ENCODE data around the gene XIRP2.
"Not testable (repeated sequence)": the region's sequence is repeated elsewhere in the genome, so short reads cannot be mapped to it uniquely, and the experiment has no call there.

XIRP2 gene

DNA sequence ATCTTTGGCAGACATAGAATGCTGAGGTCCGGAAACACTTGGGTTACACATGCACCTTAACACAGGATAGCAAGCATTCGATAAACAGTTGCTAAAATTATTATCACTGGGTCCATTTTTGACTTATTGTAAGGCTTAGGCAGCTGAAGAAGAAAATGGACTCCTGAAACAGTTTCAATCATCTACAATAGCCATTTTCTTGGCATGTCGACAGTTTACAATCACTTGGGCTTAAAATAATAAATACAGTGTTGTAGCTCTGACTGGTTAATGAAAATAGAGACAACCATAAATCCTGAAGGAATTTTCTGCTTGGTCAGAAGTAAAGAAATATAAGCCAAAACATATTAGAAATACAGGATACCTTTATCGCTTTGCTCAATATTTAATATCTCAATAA, 169.2 kb downstream of the XIRP2 start:
- no peak for DNase-seq

GRCh38 chr2:167059173-167059572, 170.9 kb downstream of the XIRP2 start:
- DNase-seq, result no peak

GRCh38 chr2:167069855-167070254, 181.6 kb downstream of the XIRP2 start:
- DNase-seq, result no peak

- not testable (repeated sequence) for DNase-seq
These were observed 187.4 kb downstream of the XIRP2 start for GRCh38 chr2:167075708-167076107.

- DNase-seq, result not testable (repeated sequence)
These were observed 210.7 kb downstream of the XIRP2 start for GRCh38 chr2:167098931-167099330.

- DNase-seq, result no peak
These were observed 212.2 kb downstream of the XIRP2 start for GRCh38 chr2:167100506-167100905.

- DNase-seq, result no peak
These were observed 214.9 kb downstream of the XIRP2 start for GRCh38 chr2:167103028-167103756.

DNA sequence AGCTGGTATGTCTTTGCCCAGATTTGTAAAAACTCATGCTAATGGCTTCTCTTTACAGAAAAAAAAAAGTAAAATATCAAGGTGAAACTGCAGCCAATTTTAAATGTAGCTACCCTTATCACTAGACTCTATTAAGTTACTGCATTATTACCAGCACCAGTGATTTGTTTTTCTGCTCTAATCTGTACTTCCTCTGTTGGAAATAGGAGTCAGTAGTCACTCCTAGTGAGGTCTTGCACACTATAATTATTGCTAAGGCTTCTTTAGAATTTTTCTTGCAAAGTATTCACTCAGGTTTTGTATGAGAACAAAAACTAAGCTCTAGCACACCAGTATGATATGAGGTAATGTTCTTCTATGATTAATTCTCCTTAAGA, 215.5 kb downstream of the XIRP2 start:
- DNase-seq, result no peak

- no peak for DNase-seq
These were observed 216.4 kb downstream of the XIRP2 start for GRCh38 chr2:167104691-167105090.

DNA sequence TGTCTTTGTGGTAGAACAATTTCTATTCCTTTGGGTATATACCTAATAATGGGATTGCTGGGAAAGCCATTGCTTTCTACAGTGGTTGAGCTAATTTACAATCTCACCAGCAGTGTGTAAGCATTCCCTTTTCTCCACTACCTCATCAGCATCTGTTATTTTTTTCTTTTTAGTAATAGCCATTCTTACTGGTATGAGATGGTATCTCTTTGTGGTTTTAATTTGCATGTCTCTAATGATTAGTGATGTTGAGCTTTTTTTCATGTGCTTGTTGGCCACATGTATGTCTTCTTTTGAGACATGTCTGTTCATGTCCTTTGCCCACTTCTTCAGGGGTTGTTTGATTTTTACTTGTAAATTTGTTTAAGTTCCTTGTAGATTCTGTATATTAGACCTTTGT, 221.4 kb downstream of the XIRP2 start:
- DNase-seq, result not testable (repeated sequence)

GRCh38 chr2:167110345-167110744, 222.1 kb downstream of the XIRP2 start:
- DNase-seq, result no peak

DNA sequence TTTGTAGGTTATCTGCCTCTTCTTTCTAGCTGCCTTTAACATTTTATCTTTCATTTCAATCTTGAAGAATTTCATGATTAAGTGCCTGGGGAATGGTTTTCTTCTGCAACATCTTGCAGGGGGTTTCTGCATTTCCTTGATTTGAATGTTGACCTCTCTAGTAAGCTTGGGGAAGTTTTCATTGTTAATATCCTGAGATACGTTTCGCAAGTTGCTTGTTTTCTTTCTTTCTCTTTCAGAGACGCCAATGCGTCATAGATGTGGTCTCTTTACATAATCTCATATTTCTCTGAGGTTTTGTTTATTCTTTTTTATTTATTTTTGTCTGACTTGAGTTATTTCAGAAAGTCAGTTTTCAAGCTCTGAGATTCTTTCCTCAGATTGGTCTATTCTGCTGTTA, 225.7 kb downstream of the XIRP2 start:
- no peak for DNase-seq

DNA sequence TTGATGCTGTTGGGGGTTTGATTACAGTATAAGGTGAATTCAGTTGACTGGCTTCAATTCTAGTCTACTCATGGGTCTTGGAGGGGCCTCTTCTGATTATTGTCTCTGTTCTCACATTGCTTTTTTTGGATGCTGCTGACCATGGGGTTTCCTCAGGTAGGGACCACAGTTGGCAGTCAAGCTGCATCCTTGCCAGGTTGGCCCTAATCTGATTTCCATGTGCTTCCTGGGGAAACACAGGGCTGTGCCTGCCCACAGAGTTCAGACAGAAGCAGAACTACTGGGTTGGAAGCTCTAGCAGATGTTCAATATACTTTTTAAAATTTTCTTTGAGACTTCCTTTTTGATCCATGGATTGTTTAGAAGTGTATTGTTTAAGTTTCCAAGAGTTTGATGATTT, 227.3 kb downstream of the XIRP2 start:
- DNase-seq, result no peak

DNA sequence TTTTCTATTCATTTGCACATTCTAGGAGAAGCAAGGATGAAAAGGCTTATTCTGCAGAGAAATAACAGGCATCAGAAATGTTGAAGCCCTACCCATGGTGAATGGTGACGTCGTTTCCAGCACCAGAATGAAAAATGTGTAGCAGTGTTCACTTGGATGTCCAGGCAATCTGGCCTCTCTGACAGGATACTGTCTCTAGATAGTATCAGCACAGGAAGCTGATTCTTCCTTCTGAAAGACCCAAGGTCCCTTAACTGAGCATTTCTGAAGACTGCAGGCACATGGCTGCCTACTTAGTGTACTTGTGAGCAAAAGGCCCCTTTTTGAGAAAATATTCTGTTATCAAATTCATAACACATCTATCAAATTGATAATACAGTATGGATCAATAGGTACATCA, 234.1 kb downstream of the XIRP2 start:
- DNase-seq, result no peak

- no peak for DNase-seq
These were observed 237.9 kb downstream of the XIRP2 start for GRCh38 chr2:167126165-167126564.

DNA sequence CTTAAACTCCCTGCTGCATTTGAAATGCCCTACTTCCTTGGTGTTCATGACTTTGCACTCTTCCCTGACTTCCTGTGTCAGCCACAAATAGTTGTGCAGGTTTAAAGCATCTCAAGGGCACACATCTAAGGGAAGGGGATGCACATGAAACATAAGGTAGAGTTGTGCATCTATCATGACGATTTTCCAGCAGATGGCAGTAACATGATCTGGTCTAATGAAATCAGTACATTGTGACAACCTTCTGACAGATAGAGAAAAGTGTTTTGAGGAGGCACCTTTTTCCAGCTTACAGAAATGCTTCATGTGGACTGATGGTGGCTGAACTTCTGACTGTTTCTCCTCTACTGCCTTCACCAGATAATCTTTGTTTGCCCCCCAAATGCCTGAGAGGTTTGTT, 238.9 kb downstream of the XIRP2 start:
- DNase-seq, result no peak

- no peak for DNase-seq
These were observed 239.8 kb downstream of the XIRP2 start for GRCh38 chr2:167128130-167128529.

GRCh38 chr2:167132066-167132465, 243.8 kb downstream of the XIRP2 start:
- DNase-seq, result no peak

DNA sequence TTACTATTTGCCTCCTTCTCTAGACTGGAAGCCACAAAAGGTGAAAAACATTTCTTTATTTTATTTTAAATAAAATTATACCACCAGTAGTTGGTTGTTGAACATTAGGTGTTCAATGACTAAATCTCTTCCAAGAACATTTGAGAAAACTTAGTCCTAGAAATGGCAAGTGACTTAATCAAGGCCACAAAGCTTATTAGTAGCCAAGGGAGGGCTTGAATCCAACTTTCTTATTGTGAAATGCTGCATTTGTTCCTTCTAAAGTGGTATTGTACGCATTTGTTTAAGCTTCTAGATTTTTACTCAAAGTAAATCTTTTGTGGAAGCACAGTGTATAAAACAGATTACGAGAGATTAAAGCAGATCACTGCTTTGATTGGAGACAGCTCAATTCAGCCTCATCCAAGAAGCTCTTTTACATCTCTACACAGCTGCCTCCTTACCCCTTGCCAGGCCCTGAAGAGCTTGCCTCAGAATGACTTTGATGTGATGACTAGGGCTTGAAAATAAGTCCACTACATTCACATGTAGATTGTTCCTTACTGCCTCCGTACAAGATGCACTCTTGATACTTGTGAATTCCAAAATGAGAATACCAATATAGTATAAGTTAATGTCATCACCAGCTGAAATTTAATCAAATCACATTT, 244.8 kb downstream of the XIRP2 start:
- no peak for DNase-seq

DNA sequence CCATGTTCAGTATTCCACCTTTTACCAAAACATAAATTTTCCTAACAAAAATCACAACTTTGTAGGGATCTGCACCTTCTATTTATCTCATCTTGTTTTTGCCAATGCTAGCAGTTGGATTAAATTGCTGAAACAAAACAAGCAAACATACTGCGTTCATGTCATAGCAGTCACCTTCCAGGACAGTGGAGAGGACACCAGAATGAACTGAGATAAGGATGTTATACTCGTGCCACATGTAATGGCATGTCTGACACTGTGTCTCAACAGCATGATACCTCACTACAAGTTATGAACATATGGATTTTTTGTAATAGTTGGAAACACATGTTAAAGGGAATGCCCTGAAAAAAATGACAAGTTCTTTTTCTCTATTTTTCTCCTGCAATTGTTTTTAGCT, 245.3 kb downstream of the XIRP2 start:
- DNase-seq, result no peak

DNA sequence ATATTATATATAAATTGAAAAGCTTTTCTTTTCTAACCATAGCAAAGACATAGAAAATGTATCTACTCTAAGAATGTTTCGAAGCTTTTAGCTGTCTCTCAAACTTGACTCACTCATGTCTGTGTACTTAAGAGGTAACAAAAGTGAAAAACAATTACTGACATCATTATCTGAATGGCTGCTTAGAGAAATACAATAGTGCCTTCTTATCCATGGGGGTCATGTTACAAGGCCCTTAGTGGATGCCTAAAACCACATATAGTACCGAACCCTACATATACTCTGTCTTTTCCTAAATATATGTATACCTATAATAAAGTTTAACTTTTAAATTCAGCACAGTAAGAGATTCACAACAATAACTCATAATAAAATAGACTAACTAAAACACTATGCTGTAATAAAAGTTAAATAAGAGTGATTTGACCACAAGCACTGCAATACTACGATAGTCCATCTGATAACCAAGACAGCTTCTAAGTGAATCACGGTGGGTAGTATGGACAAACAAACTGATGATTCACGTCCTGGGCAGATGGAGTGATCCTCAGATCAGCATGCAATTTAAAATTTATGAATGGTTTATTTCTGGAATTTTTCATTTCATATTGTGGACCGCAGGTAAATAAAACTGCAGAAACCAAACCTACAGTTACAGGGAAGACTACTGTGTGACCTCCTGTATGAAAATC, 246.2 kb downstream of the XIRP2 start:
- no peak for DNase-seq

- no peak for DNase-seq
These were observed 247.4 kb downstream of the XIRP2 start for GRCh38 chr2:167135706-167136105.

GRCh38 chr2:167136879-167137596, 248.8 kb downstream of the XIRP2 start:
- no peak for DNase-seq

GRCh38 chr2:167140330-167140729, 252.1 kb downstream of the XIRP2 start:
- no peak for DNase-seq
